ENCODE results near the gene MSH3.

GRCh38 chr5:80739496-80739895, 85.0 kb downstream of the MSH3 start:
- TF ChIP-seq CTCF (IDR thresholded peaks at IDR 0.05; ENCODE audit: low read depth, low read length, poor library complexity, severe bottlenecking): no peak
- TF ChIP-seq EZH2phosphoT487 (IDR thresholded peaks at IDR 0.05; ENCODE audit: borderline replicate concordance, low read length): no peak
